Keratinocyte (primary cell): Measurements from ENCODE around the gene MYO1H.

Source experiments
- EZH2 ChIP-seq: IDR thresholded peaks from one replicate; pipeline ENCODE4 v1.6.1; 2012; ENCODE audit warnings: inconsistent platforms, mild to moderate bottlenecking, low read length, moderate library complexity
- TF ChIP-seq, protein P1 (sequence below), 3 experiments: IDR thresholded peaks in 1 of 3; conservative IDR thresholded peaks in 1 of 3; optimal IDR thresholded peaks in 1 of 3; 2 replicates in 2 of 3; 3 replicates in 1 of 3; pipeline versions ENCODE3 to v1.5.1; 2011; ENCODE audit warnings: low read length in 3 of 3, mild to moderate bottlenecking in 3 of 3, moderate library complexity in 2 of 3, control low read depth in 1 of 3, inconsistent platforms in 1 of 3; ENCODE audit not compliant: insufficient read depth in 2 of 3; ENCODE audit errors: extremely low read depth in 1 of 3

DNA sequence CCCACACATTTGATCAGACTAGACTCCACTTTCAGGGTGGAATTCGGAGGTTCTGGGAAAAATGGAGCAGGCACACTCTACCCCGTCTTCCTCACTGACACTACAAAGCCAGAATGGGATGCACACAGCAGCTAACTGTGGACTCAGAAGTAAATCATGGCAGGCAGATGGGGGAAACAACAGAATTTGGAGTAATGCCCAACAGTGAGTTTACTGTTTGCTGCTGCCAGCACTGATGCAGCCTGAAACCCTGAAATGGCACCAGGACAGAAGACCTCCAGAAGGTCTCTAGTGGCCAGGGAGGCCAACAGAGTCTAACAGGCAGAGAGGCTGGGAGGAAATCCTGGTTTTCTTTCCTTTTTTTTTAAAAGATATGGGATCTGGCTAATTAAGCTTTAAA is 104.8 kb downstream of the MYO1H start:
- TF ChIP-seq, protein P1, sequence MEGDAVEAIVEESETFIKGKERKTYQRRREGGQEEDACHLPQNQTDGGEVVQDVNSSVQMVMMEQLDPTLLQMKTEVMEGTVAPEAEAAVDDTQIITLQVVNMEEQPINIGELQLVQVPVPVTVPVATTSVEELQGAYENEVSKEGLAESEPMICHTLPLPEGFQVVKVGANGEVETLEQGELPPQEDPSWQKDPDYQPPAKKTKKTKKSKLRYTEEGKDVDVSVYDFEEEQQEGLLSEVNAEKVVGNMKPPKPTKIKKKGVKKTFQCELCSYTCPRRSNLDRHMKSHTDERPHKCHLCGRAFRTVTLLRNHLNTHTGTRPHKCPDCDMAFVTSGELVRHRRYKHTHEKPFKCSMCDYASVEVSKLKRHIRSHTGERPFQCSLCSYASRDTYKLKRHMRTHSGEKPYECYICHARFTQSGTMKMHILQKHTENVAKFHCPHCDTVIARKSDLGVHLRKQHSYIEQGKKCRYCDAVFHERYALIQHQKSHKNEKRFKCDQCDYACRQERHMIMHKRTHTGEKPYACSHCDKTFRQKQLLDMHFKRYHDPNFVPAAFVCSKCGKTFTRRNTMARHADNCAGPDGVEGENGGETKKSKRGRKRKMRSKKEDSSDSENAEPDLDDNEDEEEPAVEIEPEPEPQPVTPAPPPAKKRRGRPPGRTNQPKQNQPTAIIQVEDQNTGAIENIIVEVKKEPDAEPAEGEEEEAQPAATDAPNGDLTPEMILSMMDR (optimal IDR thresholded peaks at IDR 0.05 in 1 of 3, IDR thresholded peaks at IDR 0.05 in 1 of 3, conservative IDR thresholded peaks at IDR 0.05 in 1 of 3; ENCODE audit: extremely low read depth in 1 of 3, insufficient read depth in 2 of 3, low read length in 3 of 3) = no peak
- TF ChIP-seq EZH2 = no peak
